Adipose tissue (tissue), 3 donors: ENCODE measurements around the gene PCID2. TPM values are rescaled to one million over a fixed set of nuclear protein-coding genes. Genes with fewer than 3 reads are reported as not detected.

Source experiments
- H3K27ac ChIP-seq: one replicate; pipeline ENCODE4 v1.5.1; 2013; ENCODE audit warnings: low read depth, low read length
- WGBS, 3 donors: extraction: QIAGEN DNeasy Blood & Tissue Kit; methylation state at CpG; one replicate each; pipeline ENCODE4 v1.1.7; 2013; 5-methylcytosine and 5-hydroxymethylcytosine counted together
- polyA plus RNA-seq, 3 donors: library from polyadenylated mRNA; stranded (reverse); fragments of 200-250 nt; gene quantifications; one replicate each; pipeline ENCODE4 v1.2.3, GENCODE V29; 2013
- donor health status: healthy with polysubstance abuse.
- donor health status: Bipolar disorder and iron deficiency.
- donor health status: healthy.

PCID2 gene
- polyA plus RNA-seq, 3 donors = 23.6 to 37.8 (median 28.4) TPM

GRCh38 chr13:113196970-113197737 is 11.3 kb downstream of the PCID2 start:
- WGBS, 3 donors = 92 to 96% (median 92%) methylated on average over 9 of the region's 9 CpGs
- H3K27ac ChIP-seq = no peak overlapping the region

DNA sequence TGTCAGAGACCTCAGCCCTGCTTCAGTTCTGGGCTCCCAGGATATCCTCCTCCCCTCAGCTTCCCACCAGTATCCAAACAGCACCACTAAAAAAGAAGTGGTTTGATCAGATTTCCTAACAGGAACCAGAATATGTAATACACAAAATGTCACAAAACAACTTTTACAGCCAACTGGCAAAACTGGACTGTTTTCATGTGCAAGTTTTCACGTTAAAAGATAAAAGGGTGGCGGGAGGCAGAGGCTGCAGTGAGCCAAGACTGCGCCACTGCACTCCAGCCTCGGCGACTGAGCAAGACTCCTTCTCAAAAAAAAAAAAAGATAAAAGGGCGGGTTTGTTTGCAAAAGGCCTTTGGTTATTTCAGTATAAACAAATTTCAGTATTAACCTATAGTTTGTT is 13.1 kb downstream of the PCID2 start:
- WGBS, 3 donors = 30 to 71% (median 60%) methylated on average over 6 of the region's 6 CpGs
- no peak overlapping the region for H3K27ac ChIP-seq

DNA sequence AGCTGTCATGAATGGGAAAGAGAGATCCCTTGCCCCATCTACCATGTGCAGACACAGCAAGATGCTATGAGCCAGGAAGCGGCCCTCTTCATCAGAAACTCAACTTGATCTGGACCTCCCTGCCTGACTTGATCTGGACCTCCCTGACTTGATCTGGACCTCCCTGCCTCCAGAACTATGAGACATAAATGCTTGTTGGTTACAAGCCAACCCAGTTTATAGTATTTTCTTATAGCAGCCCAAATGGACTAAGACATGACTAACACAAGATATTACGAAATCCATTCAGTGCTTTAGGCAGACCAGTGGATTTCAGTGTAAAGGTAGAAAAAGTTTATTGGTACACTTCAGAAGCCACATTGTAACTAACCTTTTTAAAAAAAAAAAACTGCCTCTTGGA is 15.6 kb downstream of the PCID2 start:
- no peak overlapping the region for H3K27ac ChIP-seq
- WGBS, 3 donors = 94 to 98% (median 96%) methylated on average over 2 of the region's 2 CpGs

DNA sequence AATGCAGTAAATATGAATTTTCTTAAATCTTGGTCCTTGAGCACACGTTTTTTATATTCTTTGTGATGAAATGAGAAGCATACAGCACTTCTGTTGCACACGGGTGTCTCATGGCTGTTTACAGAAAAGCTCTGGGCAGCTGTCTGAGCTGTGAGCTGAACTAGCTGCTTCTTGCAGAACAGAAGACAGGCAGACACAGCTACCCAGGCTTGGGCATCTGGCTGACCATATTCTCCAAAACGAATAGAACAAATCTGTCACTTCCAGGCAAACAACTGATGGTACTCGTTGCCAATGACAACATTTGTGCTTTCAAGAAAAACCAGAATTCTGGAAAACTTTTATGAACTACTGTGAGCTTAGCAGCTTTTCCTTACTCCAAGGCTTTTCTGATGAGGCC is 16.2 kb downstream of the PCID2 start:
- 80 to 92% (median 87%) methylated on average over 4 of the region's 4 CpGs for WGBS, 3 donors
- no peak overlapping the region for H3K27ac ChIP-seq

DNA sequence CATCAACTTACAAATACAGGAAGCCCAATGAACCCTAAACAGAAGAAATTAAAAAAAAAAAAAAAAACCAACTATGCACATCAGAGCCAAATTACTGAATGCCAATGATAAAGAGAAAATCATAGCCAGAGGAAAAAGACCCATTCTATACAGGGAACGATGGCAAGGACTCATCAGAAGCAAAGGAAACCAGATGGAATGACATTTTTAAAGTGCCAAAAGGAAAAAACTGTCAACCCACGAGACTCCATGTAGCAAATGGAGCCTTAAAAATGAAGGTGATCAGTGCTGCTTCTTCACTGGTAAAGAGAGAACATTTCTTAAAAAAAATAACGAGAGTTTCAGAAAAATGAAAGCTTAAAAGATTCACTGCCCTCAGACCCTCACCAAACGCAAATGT is 18.3 kb downstream of the PCID2 start:
- H3K27ac ChIP-seq = no peak overlapping the region
- WGBS, 3 donors = 76 to 85% (median 83%) methylated on average over 4 of the region's 4 CpGs

- WGBS, 3 donors = 92 to 94% (median 93%) methylated on average over 23 of the region's 23 CpGs
Measured at GRCh38 chr13:113187883-113188665, 20.4 kb downstream of the PCID2 start.

GRCh38 chr13:113187263-113187669 is 21.2 kb downstream of the PCID2 start:
- 63 to 88% (median 65%) methylated on average over 9 of the region's 9 CpGs for WGBS, 3 donors
- no peak overlapping the region for H3K27ac ChIP-seq

More at GRCh38 chr13:113187883-113188665, 20.4 kb downstream of the PCID2 start:
- no peak overlapping the region for H3K27ac ChIP-seq

- H3K27ac ChIP-seq = no peak overlapping the region
Measured at GRCh38 chr13:113186061-113186900, 22.2 kb downstream of the PCID2 start.

GRCh38 chr13:113184568-113185440 is 23.7 kb downstream of the PCID2 start:
- 81 to 89% (median 83%) methylated on average over 20 to 22 of the region's 22 CpGs for WGBS, 3 donors
- H3K27ac ChIP-seq = no peak overlapping the region

More at GRCh38 chr13:113186061-113186900, 22.2 kb downstream of the PCID2 start:
- WGBS, 3 donors = 78 to 87% (median 82%) methylated on average over 12 to 13 of the region's 13 CpGs

DNA sequence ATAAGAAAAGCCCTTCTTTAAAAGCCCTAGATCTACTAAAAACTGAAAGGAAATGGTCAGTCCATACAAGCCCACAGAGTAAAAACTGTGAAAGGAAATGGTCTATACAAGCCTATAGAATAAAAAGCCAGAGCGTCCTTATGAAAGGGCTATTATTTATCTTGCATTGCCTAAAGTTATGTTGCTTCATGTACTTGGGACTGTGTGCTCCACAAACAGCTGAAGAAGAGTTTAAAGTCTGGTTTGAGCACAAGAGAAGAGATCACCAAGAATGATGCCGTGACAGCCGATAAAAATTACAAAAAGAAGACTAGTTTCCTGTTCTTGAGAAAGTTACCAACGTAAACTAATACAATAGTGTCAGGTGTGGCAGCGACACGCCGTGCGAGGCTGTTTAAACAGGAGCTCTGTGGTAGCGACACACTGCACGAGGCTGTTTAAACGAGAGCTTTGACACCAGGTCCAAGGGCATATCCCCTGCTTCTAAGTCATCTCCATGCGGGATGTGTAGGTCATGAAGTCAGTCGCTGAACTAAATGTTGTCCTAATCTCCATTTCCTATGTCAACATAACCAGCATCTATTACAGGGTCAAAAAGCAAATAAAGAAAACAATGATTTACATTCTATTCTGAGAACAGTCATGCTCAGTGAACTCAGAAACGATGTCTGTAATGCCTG is 24.9 kb downstream of the PCID2 start:
- 83 to 92% (median 88%) methylated on average over 14 of the region's 14 CpGs for WGBS, 3 donors

GRCh38 chr13:113182046-113182445 is 26.4 kb downstream of the PCID2 start:
- whole genome bisulfite sequencing, 3 donors = 84 to 89% (median 87%) methylated on average over 4 of the region's 4 CpGs
- H3K27ac ChIP-seq = no peak overlapping the region

More for the DNA sequence above, 24.9 kb downstream of the PCID2 start:
- H3K27ac ChIP-seq = no peak overlapping the region

DNA sequence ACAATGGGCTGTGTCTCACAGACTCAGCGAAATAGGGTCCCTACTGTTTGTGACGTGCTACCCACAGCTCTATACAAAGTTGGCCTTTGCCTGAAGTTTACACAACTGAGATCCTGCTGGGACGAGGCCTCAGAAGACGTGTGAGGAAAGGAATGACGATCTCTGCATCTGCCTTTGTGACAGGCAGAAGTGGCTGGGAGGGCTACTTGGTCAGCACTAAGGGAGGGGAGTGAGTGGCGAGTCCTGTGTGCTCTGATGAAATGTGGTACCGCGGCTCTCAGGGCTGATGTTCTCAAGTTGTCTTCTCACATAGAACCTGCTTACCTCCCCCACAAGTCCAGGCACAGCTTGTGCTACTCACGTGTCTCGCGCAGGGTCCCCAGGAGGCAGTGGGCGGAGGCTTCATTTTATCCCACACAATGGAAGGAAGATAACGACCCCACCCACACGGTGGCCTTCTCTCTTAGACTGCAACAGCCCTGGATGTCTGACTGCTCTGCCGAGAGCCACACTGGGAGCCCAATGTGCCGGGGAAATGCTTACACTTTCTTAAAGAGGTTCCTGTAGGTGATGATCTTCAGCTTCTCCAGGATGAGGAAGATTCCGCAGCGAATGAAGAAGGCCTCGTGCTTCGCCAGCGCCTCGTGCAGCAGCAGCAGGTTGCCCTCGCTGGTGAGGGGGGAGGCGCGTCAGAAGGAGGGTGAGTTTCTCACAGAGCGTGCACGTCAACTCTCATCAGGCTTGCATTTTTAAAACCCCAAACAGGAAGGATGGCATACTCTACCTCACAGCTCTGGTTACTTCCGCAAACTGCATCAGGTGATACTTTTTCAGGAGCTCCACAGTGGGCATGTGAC is 28.9 kb downstream of the PCID2 start:
- H3K27ac ChIP-seq = no peak overlapping the region
- WGBS, 3 donors = 84 to 88% (median 86%) methylated on average over 28 of the region's 28 CpGs

DNA sequence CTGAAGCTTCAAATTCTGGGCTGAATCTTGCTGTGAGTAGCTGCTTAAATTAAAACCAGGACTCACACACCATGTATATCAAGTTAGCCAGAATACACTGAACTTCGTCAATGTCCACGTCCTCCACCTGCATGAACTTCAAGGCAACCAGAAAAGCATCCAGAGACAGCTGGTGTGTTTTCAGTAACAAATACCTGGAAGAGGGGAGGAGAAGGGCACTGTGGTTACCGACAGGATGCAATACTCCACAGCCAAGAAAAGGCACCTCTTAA is 29.6 kb downstream of the PCID2 start:
- no peak overlapping the region for H3K27ac ChIP-seq
- 79 to 92% (median 86%) methylated on average over 3 of the region's 3 CpGs for WGBS, 3 donors

- H3K27ac ChIP-seq = no peak overlapping the region
- WGBS, 3 donors = 86 to 91% (median 89%) methylated on average over 25 of the region's 25 CpGs
Measured at GRCh38 chr13:113178070-113178895, 30.2 kb downstream of the PCID2 start.

DNA sequence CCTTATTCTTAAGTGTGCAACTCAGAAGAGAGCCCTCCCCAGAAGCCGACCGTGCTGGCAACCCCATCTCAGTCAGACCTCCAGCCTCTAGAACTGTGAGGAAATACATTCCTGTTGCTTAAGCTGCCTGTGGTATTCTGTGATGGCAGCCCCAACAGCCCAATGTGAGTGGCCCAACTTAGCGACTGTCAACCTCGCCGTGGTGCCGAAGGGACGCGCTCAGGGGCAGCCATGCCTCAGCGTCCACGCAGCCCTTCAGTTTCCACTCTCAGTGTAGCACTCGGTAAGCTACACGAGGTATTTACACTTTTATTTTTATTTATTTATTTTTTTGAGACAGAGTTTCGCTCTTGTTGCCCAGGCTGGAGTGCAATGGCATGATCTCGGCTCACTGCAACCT is 31.6 kb downstream of the PCID2 start:
- no peak overlapping the region for H3K27ac ChIP-seq
- 94 to 97% (median 95%) methylated on average over 14 of the region's 14 CpGs for WGBS, 3 donors

DNA sequence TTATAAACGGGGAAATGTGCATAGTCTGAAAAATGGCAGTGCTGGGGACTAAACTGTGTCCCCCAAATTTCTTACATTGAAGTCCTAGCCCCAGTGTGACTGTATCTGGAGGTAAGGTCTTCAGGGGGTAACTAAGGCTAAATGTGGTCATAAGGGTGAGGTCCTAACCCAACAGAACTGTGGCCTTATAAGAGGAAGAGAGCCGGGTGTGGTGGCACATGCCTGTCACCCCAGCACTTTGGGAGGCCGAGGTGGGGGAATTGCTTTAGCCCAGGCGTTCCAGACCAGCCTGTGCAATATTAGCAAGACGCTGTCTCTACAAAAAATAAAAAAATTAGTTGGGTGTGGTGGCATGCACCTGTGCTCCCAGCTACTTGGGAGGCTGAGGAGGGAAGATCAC is 32.2 kb downstream of the PCID2 start:
- no peak overlapping the region for H3K27ac ChIP-seq
- 60 to 73% (median 66%) methylated on average over 5 of the region's 5 CpGs for WGBS, 3 donors
